ENCODE measurements around the gene NKTR.

The NKTR gene

GRCh38 chr3:42660131-42660715, 59.7 kb downstream of the NKTR start:
- no peak overlapping the region for H3K27ac ChIP-seq
- no peak for TF ChIP-seq CTCF (IDR thresholded peaks at IDR 0.05; ENCODE audit: low read depth, low read length, missing control alignments)
- in situ Hi-C loops (cut with HindIII; ENCODE audit: low pct_ligation_motif_present, low sequenced_read_pairs) = no loop called here
- DNase-seq = no peak
- peaks cover 24% of the 10 kb centered on the region for H3K36me3 ChIP-seq (replicated peaks)
- H3K4me3 ChIP-seq (ENCODE audit: low read depth, low read length) = no peak overlapping the region
- H3K27me3 ChIP-seq (replicated peaks) = no peaks in the 10 kb centered on the region

- no peak overlapping the region for H3K27ac ChIP-seq
- H3K27me3 ChIP-seq (replicated peaks) = no peaks in the 10 kb centered on the region
- TF ChIP-seq CTCF (IDR thresholded peaks at IDR 0.05; ENCODE audit: low read depth, low read length, missing control alignments) = no peak
- no peak for DNase-seq
- peaks cover 24% of the 10 kb centered on the region for H3K36me3 ChIP-seq (replicated peaks)
- H3K4me3 ChIP-seq (ENCODE audit: low read depth, low read length) = no peak overlapping the region
- in situ Hi-C loops (cut with HindIII; ENCODE audit: low pct_ligation_motif_present, low sequenced_read_pairs) = no loop called here
Measured at GRCh38 chr3:42660898-42661297, 60.4 kb downstream of the NKTR start.

- DNase-seq = no peak
- in situ Hi-C loops (cut with HindIII; ENCODE audit: low pct_ligation_motif_present, low sequenced_read_pairs) = no loop called here
- Histone ChIP-seq H3K36me3 (replicated peaks) (peaks cover 24% of the 10 kb centered on the region), H3K4me3 (ENCODE audit: low read depth, low read length) (no peak overlapping the region), H3K27ac (no peak overlapping the region), H3K27me3 (replicated peaks) (no peaks in the 10 kb centered on the region)
- no peak for TF ChIP-seq CTCF (IDR thresholded peaks at IDR 0.05; ENCODE audit: low read depth, low read length, missing control alignments)
Measured at GRCh38 chr3:42661593-42662022, 61.1 kb downstream of the NKTR start.

- in situ Hi-C loops (cut with HindIII; ENCODE audit: low pct_ligation_motif_present, low sequenced_read_pairs) = no loop called here
- H3K36me3 ChIP-seq (replicated peaks) = peaks cover 24% of the 10 kb centered on the region
- DNase-seq = no peak
- no peaks in the 10 kb centered on the region for H3K27me3 ChIP-seq (replicated peaks)
- TF ChIP-seq CTCF (IDR thresholded peaks at IDR 0.05; ENCODE audit: low read depth, low read length, missing control alignments) = no peak
- no peak overlapping the region for H3K4me3 ChIP-seq (ENCODE audit: low read depth, low read length)
- no peak overlapping the region for H3K27ac ChIP-seq
Measured at GRCh38 chr3:42662037-42662812, 61.7 kb downstream of the NKTR start.

- Histone ChIP-seq H3K27me3 (replicated peaks) (no peaks in the 10 kb centered on the region), H3K4me3 (ENCODE audit: low read depth, low read length) (no peak overlapping the region), H3K36me3 (replicated peaks) (peaks cover 24% of the 10 kb centered on the region), H3K27ac (no peak overlapping the region)
- in situ Hi-C loops (cut with HindIII; ENCODE audit: low pct_ligation_motif_present, low sequenced_read_pairs) = no loop called here
- DNase-seq = no peak
- no peak for TF ChIP-seq CTCF (IDR thresholded peaks at IDR 0.05; ENCODE audit: low read depth, low read length, missing control alignments)
Measured at GRCh38 chr3:42662813-42663535, 62.5 kb downstream of the NKTR start.
